Measurements from ENCODE around the gene RPS15.

The RPS15 gene

GRCh38 chr19:1422943-1423342 is 15.3 kb upstream of the RPS15 start:
- no peak overlapping the region for H2AFZ ChIP-seq (ENCODE audit: low read length)
- H3K9me3 ChIP-seq (ENCODE audit: insufficient read depth, low read depth, low read length): no peaks in the 10 kb centered on the region
- no peak overlapping the region for H3K4me2 ChIP-seq (ENCODE audit: low read depth, low read length, poor library complexity, severe bottlenecking)
- no peak overlapping the region for H3K4me3 ChIP-seq (ENCODE audit: low read length, poor library complexity, severe bottlenecking)
- no peaks in the 10 kb centered on the region for H3K27me3 ChIP-seq (ENCODE audit: insufficient read depth, low read length, poor library complexity, severe bottlenecking)
- H3K4me1 ChIP-seq (ENCODE audit: insufficient read depth, low read length, poor library complexity, severe bottlenecking): no peaks in the 10 kb centered on the region
- 0 out of 2 replicates have a peak, but pooled peaks cover 3% of the 10 kb centered on the region for H3F3A ChIP-seq (ENCODE audit: low read depth)
- no peak overlapping the region for H3K9ac ChIP-seq (ENCODE audit: low read depth, low read length, poor library complexity, severe bottlenecking)
- peaks cover 49% of the 10 kb centered on the region for H3K79me2 ChIP-seq (ENCODE audit: insufficient read depth, low read length)
- TF ChIP-seq, protein P1, sequence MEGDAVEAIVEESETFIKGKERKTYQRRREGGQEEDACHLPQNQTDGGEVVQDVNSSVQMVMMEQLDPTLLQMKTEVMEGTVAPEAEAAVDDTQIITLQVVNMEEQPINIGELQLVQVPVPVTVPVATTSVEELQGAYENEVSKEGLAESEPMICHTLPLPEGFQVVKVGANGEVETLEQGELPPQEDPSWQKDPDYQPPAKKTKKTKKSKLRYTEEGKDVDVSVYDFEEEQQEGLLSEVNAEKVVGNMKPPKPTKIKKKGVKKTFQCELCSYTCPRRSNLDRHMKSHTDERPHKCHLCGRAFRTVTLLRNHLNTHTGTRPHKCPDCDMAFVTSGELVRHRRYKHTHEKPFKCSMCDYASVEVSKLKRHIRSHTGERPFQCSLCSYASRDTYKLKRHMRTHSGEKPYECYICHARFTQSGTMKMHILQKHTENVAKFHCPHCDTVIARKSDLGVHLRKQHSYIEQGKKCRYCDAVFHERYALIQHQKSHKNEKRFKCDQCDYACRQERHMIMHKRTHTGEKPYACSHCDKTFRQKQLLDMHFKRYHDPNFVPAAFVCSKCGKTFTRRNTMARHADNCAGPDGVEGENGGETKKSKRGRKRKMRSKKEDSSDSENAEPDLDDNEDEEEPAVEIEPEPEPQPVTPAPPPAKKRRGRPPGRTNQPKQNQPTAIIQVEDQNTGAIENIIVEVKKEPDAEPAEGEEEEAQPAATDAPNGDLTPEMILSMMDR (conservative IDR thresholded peaks at IDR 0.05; ENCODE audit: low read length): no peak
- no peak for TF ChIP-seq EZH2phosphoT487 (IDR thresholded peaks at IDR 0.05; ENCODE audit: borderline replicate concordance)
- H4K20me1 ChIP-seq (ENCODE audit: insufficient read depth, low read length, poor library complexity, severe bottlenecking): peaks cover 46% of the 10 kb centered on the region
- peaks cover 96% of the 10 kb centered on the region; the same call in 1 of the 2 replicates for H3K36me3 ChIP-seq (ENCODE audit: insufficient read depth, low read length)
- no peaks in the 10 kb centered on the region for H3K9me2 ChIP-seq (replicated peaks; ENCODE audit: low read depth, low read length)

DNA sequence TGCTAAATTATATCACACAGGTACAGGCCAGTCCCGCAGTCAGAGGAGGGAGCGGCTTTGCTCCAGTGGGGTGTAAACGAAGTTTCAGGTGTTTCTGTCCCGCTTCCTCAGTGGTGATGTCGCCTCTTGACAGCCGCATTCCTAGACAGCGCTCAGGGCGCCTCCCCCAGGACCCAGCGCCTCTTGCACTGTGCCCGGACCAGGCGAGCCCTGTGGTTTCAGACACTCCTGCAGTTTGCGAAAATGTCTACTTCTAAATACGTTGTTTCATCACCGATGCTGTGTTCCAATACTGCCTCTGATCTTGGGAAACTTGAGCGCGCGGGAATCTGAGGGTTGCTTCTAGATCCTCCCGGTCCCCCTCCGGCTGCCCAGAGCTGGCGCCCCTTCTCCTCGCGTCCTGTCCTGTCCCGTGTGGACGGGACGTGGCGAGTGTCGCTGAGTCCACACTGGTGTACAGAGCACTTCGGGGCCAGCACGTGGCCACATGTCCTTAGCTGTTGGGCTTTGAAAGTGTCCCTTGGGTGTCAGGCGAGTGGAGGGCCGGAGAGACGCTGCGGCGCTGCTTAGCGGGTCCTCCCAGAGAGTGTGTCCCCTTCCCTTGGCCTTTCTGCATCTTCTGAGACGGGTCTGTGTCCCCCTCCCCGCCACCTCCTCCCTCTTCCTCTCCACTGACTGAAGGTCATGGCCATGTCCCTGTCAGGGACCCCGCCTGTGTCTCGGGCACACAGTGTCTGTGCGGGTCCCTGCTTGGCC is 14.6 kb upstream of the RPS15 start:
- H3K4me3 ChIP-seq (ENCODE audit: low read length, poor library complexity, severe bottlenecking): no peak overlapping the region
- peaks cover 95% of the 10 kb centered on the region; the same call in 1 of the 2 replicates for H3K36me3 ChIP-seq (ENCODE audit: insufficient read depth, low read length)
- no peaks in the 10 kb centered on the region for H3K27me3 ChIP-seq (ENCODE audit: insufficient read depth, low read length, poor library complexity, severe bottlenecking)
- 0 out of 2 replicates have a peak, but pooled peaks cover 3% of the 10 kb centered on the region for H3F3A ChIP-seq (ENCODE audit: low read depth)
- peaks cover 39% of the 10 kb centered on the region for H4K20me1 ChIP-seq (ENCODE audit: insufficient read depth, low read length, poor library complexity, severe bottlenecking)
- H3K79me2 ChIP-seq (ENCODE audit: insufficient read depth, low read length): peaks cover 42% of the 10 kb centered on the region
- no peak overlapping the region for H3K4me2 ChIP-seq (ENCODE audit: low read depth, low read length, poor library complexity, severe bottlenecking)
- no peaks in the 10 kb centered on the region for H3K9me3 ChIP-seq (ENCODE audit: insufficient read depth, low read depth, low read length)
- no peak overlapping the region for H2AFZ ChIP-seq (ENCODE audit: low read length)
- H3K4me1 ChIP-seq (ENCODE audit: insufficient read depth, low read length, poor library complexity, severe bottlenecking): no peaks in the 10 kb centered on the region
- H3K9me2 ChIP-seq (replicated peaks; ENCODE audit: low read depth, low read length): no peaks in the 10 kb centered on the region
- no peak overlapping the region for H3K9ac ChIP-seq (ENCODE audit: low read depth, low read length, poor library complexity, severe bottlenecking)
- no peak for TF ChIP-seq EZH2phosphoT487 (IDR thresholded peaks at IDR 0.05; ENCODE audit: borderline replicate concordance)
- TF ChIP-seq, protein P1 (conservative IDR thresholded peaks at IDR 0.05; ENCODE audit: low read length): no peak

- no peaks in the 10 kb centered on the region for H3K9me2 ChIP-seq (replicated peaks; ENCODE audit: low read depth, low read length)
- H3K4me3 ChIP-seq (ENCODE audit: low read length, poor library complexity, severe bottlenecking): no peak overlapping the region
- no peak overlapping the region for H3K9ac ChIP-seq (ENCODE audit: low read depth, low read length, poor library complexity, severe bottlenecking)
- no peaks in the 10 kb centered on the region for H3K9me3 ChIP-seq (ENCODE audit: insufficient read depth, low read depth, low read length)
- 0 out of 2 replicates have a peak, but pooled peaks cover 3% of the 10 kb centered on the region for H3F3A ChIP-seq (ENCODE audit: low read depth)
- H3K27me3 ChIP-seq (ENCODE audit: insufficient read depth, low read length, poor library complexity, severe bottlenecking): no peaks in the 10 kb centered on the region
- TF ChIP-seq, protein P1 (conservative IDR thresholded peaks at IDR 0.05; ENCODE audit: low read length): no peak
- no peak for TF ChIP-seq EZH2phosphoT487 (IDR thresholded peaks at IDR 0.05; ENCODE audit: borderline replicate concordance)
- H3K79me2 ChIP-seq (ENCODE audit: insufficient read depth, low read length): peaks cover 34% of the 10 kb centered on the region; the same call in 1 of the 2 replicates
- no peaks in the 10 kb centered on the region for H3K4me1 ChIP-seq (ENCODE audit: insufficient read depth, low read length, poor library complexity, severe bottlenecking)
- peaks cover 95% of the 10 kb centered on the region; the same call in 1 of the 2 replicates for H3K36me3 ChIP-seq (ENCODE audit: insufficient read depth, low read length)
- H3K4me2 ChIP-seq (ENCODE audit: low read depth, low read length, poor library complexity, severe bottlenecking): no peak overlapping the region
- peaks cover 34% of the 10 kb centered on the region for H4K20me1 ChIP-seq (ENCODE audit: insufficient read depth, low read length, poor library complexity, severe bottlenecking)
- H2AFZ ChIP-seq (ENCODE audit: low read length): no peak overlapping the region
These were observed 13.8 kb upstream of the RPS15 start for GRCh38 chr19:1424192-1424955.
